HG03025 (cell line): Measurements from ENCODE around the gene EHBP1.

Source experiments
- ATAC-seq: cut with Tn5 transposase; IDR thresholded peaks from one replicate; pipeline ENCODE4 v1.9.1; 2021; ENCODE audit warnings: mild to moderate bottlenecking, moderate library complexity; ENCODE audit not compliant: unreplicated experiment, low FRiP score

Gene EHBP1

DNA sequence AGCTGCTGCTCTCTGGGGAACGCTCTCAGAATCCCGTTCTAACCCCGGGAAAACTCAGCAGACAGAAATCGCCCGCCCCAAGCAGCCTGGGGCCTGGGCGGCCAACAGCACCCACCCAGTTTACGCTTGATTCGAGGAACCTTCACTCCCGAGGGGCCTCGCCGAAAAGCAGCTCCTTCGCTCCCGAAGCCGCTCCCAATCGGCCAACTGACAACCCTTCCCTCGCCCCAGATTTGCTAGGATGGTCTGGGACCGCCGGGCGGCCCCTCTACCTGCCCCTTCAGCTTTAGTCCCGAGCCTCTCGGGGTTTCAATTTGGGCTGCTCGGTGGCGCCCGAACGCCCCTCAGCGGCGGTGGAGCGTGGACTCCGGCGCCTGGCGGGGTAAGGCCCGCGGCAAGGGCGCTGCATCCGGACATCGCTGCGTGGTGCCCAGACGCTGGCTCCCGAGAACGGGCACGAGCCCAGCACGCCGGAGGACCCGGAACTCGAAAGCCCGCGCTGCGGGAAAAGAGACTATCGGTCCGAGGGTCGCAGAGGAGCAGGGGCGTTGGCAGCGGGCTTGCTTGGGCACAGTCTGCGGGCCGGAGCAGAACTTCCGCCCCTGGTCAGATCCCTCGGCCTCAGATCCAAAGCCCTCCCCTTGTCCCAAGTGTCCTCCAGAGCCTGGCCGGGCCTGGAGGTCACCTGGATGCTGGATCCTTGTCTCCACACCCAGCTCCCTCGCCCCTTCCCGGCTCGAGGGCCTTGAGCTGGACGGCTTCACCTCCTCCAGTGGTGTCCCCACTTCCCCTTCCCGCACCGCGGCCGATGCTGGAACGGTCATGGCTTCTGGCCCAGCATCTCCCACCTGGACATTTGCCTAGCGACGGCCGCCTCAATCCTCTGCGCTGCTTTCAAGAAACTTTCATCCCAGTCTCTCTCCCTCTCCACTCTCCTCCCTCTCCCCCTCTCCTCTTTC is 342.1 kb downstream of the EHBP1 start:
- no peak for ATAC-seq

DNA sequence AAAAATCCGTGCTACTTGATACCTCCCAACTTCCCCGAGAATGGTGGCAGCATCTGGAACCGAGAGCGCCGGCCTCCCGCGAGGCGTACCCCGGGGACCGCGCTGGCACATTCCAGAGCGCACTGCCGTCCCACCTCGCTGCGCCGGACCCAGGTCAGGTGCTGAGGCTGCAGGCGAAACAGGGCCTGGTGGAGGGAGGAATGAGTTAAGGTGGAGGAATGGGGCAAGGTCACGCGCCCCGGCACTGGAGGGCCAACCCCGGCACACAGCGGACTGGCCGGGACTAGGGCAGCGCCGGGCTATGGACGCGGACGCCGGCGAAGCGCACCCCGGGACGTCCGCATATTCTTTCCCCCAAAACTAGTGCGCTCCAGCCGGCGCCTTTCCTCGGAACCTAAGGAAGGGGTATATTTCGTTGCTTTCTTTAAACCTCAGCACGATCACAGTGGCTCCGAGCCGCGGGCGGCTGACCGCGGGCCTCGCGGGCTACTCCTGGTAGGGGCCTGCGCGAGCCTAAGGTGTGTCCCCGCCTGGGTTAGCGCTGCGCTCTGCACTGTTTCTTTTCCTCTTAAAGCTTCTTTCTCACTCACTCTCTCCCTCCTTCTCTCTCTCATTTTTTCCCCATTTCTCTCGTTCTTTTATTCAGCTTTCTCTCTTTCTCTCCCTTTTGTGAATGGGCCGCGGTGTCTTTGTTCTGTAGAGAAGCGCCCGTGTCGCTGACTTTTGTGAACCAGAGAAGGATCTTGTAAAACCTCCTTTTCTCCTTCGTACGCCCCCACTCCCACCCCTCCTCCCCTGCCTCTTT is 343.1 kb downstream of the EHBP1 start:
- no peak for ATAC-seq

- no peak for ATAC-seq
Observed at GRCh38 chr2:63049211-63049969, 343.9 kb downstream of the EHBP1 start.

DNA sequence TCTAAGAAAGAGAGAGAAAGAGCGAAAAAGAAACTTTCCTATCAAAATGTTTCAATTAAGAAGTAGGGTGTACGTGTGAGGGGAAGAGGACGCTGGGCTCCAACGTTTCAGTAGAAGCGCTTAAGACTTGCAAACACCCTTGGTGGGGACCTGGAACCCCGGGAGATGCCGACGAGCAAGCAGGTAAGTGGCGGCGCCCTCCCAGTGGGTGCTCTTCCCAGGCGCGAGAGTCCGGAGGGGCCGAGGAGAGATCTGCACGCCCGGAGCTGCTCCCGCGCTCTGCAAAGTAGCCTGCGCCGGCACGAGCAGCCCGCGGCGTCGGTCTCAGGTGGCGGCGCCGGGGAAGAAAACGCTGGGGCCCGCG is 344.4 kb downstream of the EHBP1 start:
- peak; percentile 32 for ATAC-seq

GRCh38 chr2:63050334-63051041 is 345.0 kb downstream of the EHBP1 start, which contains the start of gene OTX1:
Gene OTX1, plus strand, starts transcription at chr2:63050830. Its CDS starts 2,161 bp downstream, at chr2:63052991.
- peak; percentile 88 for ATAC-seq

DNA sequence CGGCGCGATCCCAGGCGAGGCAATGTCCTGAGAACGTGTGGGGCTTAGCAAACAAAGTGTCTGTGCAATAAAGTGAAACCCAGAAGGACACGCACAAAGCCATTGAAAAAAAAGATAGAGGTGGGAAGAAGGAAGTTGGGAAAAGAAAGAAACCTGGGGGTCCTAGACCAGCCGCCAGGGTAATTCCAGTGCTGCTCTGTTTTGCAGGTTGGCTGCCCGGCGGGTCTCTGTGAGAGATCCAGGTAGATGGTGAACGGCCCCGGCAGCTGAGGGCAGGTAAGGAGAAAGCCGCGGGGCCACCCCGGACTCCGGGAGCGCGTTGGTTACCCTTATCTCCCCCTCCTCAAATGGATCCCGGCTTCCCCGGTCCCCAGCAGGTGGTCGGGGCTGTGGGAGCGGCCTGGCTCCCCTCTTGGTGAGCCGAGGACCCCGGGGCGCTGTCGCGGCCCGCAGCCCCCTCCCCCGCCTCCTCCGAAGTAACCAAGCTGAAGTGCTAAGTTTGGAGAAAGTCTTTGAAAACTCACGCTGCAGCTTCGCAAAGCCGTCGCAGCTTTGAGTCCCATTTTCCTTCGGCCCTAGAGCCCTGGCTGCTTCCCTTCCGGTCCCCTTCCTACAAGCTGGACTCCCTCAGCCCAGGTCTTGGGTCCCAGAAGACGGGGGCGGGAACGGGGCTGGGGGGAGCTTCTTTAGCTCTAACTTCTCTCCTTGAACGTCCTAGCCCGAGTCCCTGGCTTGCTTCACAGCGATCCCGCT is 345.7 kb downstream of the EHBP1 start:
- ATAC-seq: no peak

DNA sequence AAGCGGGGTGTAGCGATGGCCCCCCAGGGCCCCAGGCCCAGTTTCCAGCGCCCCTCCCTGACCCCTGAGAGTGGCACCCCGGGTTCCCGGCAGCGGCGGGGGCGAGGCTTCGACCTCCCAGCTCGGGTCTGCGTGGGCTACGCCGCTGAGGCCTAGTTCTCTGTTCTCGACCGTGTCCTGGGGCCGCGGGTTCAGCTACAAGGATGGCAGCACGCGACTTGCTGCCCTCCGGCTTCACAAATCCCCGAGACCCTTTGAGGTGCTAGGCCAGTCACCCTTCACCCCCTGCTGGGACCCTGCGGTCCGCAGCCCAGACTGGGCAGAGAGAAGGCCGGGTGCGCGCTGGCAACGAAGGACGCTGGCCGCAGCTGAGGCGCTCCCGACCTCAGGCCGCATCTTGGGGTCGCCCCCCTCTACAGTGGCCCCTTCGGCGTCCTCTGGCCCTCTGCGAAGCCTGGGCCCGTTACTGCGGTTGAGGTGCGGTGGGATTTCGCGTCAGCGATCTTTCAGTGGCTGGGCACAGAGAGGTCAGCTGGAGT is 346.4 kb downstream of the EHBP1 start:
- ATAC-seq: no peak

DNA sequence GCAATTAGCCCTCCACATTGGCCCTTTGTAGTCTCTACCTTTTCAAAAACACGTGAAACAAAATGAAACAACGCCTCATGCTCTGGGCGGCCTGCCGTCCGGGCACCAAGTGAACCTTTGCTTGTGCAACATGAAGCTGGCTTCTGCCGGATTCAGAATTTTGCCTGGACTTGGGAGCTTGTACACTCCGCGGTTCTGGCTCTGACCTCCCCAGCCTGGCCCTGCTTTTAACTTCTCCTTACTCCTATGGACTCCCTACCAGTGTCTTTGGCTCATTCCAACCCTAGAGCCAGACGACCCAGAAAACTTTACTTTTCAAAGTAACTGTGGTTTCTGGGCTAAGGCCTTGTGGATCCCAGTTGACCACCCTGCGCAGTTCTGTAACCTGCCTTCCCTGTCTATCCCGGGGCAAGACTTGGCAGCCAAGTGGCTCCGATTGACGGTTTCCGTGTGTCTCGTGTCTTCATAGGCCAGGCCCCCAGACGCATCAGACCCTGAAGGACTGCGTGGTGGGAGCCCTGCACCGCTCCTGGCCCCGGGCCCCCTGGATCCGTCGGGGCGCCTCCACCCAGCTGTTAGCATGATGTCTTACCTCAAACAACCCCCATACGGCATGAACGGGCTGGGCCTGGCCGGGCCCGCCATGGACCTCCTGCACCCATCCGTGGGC is 347.0 kb downstream of the EHBP1 start:
- no peak for ATAC-seq

GRCh38 chr2:63053081-63053888 is 347.8 kb downstream of the EHBP1 start:
- no peak for ATAC-seq

DNA sequence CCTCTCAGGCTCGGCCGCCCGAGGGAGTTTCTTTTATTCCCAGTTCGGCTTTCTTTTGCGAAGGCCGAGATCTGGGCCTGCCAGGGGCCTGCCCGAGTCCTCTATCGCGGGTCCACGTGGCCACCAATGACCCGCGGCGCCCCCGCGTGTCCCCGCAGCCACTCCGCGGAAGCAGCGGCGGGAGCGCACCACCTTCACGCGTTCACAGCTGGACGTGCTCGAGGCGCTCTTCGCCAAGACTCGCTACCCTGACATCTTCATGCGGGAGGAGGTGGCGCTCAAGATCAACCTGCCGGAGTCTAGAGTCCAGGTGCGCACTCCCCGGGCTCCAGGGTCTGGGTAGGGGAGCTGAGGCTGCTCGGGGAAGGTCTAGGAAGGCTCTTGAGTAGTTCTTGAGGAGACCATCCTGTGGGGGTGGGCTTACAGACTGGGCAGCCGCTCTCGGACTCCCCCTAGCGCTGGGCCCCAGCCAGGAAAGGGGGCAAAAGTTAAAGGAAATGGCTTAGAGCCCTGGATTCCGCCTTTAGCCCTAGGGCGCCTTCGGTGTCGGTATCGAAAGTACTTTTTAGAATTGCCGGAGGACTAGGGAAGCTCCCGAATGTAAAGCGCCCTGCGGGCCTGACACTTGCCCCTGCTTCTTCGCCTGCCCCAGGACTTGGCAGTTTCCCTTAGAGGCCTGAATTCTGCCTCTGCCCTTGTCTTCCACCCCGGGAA is 348.5 kb downstream of the EHBP1 start:
- no peak for ATAC-seq

GRCh38 chr2:63054841-63055225 is 349.3 kb downstream of the EHBP1 start:
- no peak for ATAC-seq

- no peak for ATAC-seq
Observed at GRCh38 chr2:63055226-63056106, 350.0 kb downstream of the EHBP1 start.

DNA sequence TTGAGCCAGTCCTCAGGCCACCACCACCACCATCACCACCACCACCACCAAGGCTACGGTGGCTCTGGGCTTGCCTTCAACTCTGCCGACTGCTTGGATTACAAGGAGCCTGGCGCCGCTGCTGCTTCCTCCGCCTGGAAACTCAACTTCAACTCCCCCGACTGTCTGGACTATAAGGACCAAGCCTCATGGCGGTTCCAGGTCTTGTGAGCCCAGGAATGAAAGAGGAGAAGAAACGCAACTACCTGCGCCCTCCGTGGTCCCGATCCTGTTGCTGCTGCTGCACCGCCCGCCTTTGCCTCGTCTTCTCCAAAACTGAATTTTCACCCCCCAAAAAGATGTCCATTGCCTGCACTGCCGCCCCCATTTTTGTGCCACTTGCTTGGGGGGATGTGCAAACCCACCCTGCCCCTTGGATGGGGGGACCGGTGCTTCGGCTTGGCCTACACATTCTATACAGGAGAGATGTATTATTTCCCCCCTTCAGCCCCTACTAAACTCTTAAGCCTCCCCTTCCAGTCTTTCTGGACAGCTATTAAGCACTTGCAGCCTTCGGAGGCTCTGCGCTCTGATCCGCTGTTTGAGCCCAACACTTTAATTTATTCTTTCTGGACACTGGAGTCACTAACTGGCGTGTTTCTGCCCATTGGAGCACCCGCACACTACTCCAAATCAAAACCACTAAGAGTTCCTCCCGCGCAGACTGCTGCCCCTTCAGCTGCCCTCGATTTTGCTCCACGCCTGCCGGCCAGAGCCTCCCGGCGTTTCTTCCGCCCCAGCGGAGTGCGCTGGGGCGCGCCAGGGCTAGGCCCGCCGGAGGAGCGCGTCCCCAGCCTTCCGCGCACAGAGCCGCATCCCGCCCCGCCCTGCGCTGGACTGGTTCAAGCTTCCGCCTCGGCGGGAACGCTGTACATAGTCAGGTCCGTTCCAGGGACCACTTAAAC is 350.9 kb downstream of the EHBP1 start:
- no peak for ATAC-seq

DNA sequence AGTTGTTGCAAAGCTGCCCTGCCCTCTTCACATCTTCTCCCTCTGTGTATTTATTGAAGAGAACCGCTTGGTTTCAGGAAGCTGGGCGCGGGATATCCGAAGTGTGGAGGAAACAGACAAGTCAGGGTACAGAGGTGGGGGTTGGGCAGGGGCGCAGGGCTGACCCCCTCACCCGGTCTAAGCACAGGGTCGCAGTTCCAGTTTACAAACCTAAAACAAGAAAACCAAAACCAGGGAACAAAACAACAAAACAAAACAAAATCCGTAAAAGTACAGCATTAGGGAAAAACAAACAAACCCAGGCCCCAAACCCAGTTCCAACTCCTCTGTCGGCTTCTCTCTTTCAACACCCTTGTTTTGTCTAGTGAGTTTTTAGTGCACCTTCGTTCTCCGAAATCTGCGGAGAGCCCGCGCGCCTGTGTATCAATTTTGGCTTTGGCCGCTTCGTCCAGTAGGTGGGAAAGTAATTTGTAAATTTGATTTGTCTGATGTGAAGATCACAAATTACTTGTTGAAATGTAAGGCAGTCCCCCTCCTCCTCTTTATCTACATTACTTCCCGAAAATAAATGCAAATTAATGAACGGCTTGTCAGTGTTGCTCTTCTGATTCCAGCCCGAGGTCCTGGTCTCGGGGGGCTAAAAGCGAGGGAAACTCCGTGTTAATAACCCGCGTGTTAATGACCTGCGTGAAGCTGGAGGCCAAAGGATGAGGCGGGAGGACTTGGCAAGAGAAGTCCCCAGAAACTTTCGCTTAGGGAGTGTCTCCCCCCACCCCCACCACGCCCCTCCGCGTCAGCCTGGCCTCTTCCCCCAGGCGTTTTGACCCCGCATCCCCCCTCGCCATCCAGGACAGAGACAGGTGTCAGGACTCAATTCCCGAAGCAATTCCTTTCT is 352.0 kb downstream of the EHBP1 start:
- no peak for ATAC-seq
